CD4-positive, alpha-beta T cell (primary cell): ENCODE data around the gene SIM2. TPM values are rescaled to one million over a fixed set of nuclear protein-coding genes. Genes with fewer than 3 reads are reported as not detected.

Experiments used
- ATAC-seq: fragments of 200-7000 bp; cut with Tn5 transposase; one replicate; pipeline ENCODE4 v1.10.0; 2022; ENCODE audit warnings: mild to moderate bottlenecking; ENCODE audit not compliant: poor library complexity
- CTCF ChIA-PET: fragments of 350-600 bp; sonication (Branson Sonifier 250); formaldehyde crosslinking; loops from one replicate; lab custom pipeline; 2021; ENCODE audit warnings: antibody characterized with exemption, inconsistent platforms; lab: Charles Lee
- POLR2A ChIA-PET: fragments of 350-600 bp; sonication (Branson Sonifier 250); formaldehyde crosslinking; loops from one replicate; lab custom pipeline; 2021; ENCODE audit warnings: antibody characterized with exemption, inconsistent platforms; lab: Charles Lee
- DNase-seq, 14 experiments: peaks; one replicate each; pipeline ENCODE4 v3.0.0-alpha.2; 2013 to 2020; ENCODE audit warnings: mixed read lengths in 2 of 14
- H3K27ac ChIP-seq, 2 donors: one replicate each; pipeline versions ENCODE4 v1.5.1 to v1.7.0; 2013; ENCODE audit warnings: low read length in 2 of 2, low read depth in 1 of 2, mild to moderate bottlenecking in 1 of 2
- H3K27me3 ChIP-seq, 2 experiments: 1 replicate in 1 of 2; 2 replicates in 1 of 2; pipeline versions ENCODE4 v1.6.1 to v1.7.0; 2013; ENCODE audit warnings: low read length in 2 of 2, control low read depth in 1 of 2, mild to moderate bottlenecking in 1 of 2, moderate library complexity in 1 of 2; ENCODE audit not compliant: insufficient read depth in 2 of 2, control insufficient read depth in 1 of 2
- H3K36me3 ChIP-seq: one replicate; pipeline ENCODE4 v1.6.1; 2013; ENCODE audit warnings: low read length, control low read depth; ENCODE audit not compliant: insufficient read depth
- H3K4me1 ChIP-seq: one replicate; pipeline ENCODE4 v1.6.1; 2013; ENCODE audit warnings: low read length, control low read depth; ENCODE audit not compliant: insufficient read depth
- H3K4me3 ChIP-seq: one replicate; pipeline ENCODE4 v1.5.1; 2013; ENCODE audit warnings: mild to moderate bottlenecking, low read length, moderate library complexity
- H3K9me3 ChIP-seq, 2 experiments: 1 replicate in 1 of 2; 2 replicates in 1 of 2; pipeline versions ENCODE4 v1.6.1 to v1.7.0; 2013; ENCODE audit warnings: low read length in 2 of 2, mild to moderate bottlenecking in 2 of 2, control low read depth in 1 of 2, moderate library complexity in 1 of 2; ENCODE audit not compliant: control insufficient read depth in 1 of 2, insufficient read depth in 1 of 2
- H3K27ac Mint-ChIP-seq: one replicate; pipeline ENCODE4 v1.8.0; 2020; ENCODE audit warnings: mixed read lengths
- H3K27me3 Mint-ChIP-seq: one replicate; pipeline ENCODE4 v1.8.0; 2021; ENCODE audit warnings: mixed read lengths
- H3K36me3 Mint-ChIP-seq: one replicate; pipeline ENCODE4 v1.8.0; 2021; ENCODE audit warnings: low read depth, mixed read lengths
- H3K4me1 Mint-ChIP-seq: one replicate; pipeline ENCODE4 v1.8.0; 2021; ENCODE audit warnings: low read depth, mixed read lengths
- H3K4me3 Mint-ChIP-seq: one replicate; pipeline ENCODE4 v1.8.0; 2020; ENCODE audit warnings: mild to moderate bottlenecking, mixed read lengths
- H3K9me3 Mint-ChIP-seq: one replicate; pipeline ENCODE4 v1.8.0; 2020; ENCODE audit warnings: mixed read lengths
- intact Hi-C, 2 experiments: fragments of 100-400 bp; cut with DNase I in 1 of 2; cut with micrococcal nuclease in 1 of 2; formaldehyde crosslinking; loops; one replicate each; pipeline versions ENCODE4 v1.15.1 to v1.9.0; 2023 to 2025; cut with DNase I, micrococcal nuclease
- total RNA-seq, 174 experiments: library from RNA in 2 of 174; stranded (reverse) in 2 of 174; gene quantifications; one replicate each; pipeline ENCODE4 v1.2.3 and lab custom pipeline; 2021 to 2026
- TF ChIP-seq, protein P1 (sequence below): fragments of 200-600 bp; IDR thresholded peaks from one replicate; pipeline ENCODE4 v1.8.0; 2022; ENCODE audit warnings: antibody characterized with exemption, mild to moderate bottlenecking

SIM2 gene
- total RNA-seq, 2 experiments from 2014 or later: not detected

GRCh38 chr21:36762642-36763041, 63.7 kb downstream of the SIM2 start:
- no peaks in the 10 kb centered on the region for H3K4me1 ChIP-seq
- CTCF ChIA-PET: no interaction called here

DNA sequence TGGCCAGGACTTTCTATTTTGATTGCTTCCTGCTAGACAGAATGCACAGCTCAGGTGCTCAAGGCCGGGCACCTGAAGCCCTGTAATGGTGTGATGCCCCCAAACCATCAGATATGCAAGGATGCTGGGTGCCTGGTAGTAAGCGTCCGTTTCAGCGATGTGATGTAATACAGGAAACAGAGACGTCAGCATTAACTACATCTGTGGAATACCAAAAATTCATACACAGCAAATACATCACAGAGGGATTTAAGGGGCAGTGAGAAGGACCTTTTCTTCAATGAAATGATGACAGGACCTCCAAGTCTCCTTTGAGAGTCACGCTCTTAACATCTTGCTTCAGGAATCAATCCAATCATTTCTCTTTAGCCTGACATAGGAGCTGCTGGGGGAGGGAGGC, 64.4 kb downstream of the SIM2 start:
- Histone ChIP-seq H3K4me1 (no peaks in the 10 kb centered on the region), H3K27me3 (no peaks in the 10 kb centered on the region), H3K9me3 (no peaks in the 10 kb centered on the region), H3K27ac (no peak overlapping the region), H3K36me3 (peaks cover 4% of the 10 kb centered on the region), H3K4me3 (no peak overlapping the region)
- H3K27ac Mint-ChIP-seq: no peak overlapping the region
- H3K4me1 Mint-ChIP-seq: no peaks in the 10 kb centered on the region
- no peak overlapping the region for H3K4me3 Mint-ChIP-seq
- no peaks in the 10 kb centered on the region for H3K9me3 Mint-ChIP-seq
- TF ChIP-seq, protein P1, sequence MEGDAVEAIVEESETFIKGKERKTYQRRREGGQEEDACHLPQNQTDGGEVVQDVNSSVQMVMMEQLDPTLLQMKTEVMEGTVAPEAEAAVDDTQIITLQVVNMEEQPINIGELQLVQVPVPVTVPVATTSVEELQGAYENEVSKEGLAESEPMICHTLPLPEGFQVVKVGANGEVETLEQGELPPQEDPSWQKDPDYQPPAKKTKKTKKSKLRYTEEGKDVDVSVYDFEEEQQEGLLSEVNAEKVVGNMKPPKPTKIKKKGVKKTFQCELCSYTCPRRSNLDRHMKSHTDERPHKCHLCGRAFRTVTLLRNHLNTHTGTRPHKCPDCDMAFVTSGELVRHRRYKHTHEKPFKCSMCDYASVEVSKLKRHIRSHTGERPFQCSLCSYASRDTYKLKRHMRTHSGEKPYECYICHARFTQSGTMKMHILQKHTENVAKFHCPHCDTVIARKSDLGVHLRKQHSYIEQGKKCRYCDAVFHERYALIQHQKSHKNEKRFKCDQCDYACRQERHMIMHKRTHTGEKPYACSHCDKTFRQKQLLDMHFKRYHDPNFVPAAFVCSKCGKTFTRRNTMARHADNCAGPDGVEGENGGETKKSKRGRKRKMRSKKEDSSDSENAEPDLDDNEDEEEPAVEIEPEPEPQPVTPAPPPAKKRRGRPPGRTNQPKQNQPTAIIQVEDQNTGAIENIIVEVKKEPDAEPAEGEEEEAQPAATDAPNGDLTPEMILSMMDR: no peak
- intact Hi-C loops: no loop called here
- ChIA-PET CTCF (no interaction called here), POLR2A (no interaction called here)
- H3K27me3 Mint-ChIP-seq: no peaks in the 10 kb centered on the region
- DNase-seq: no peak
- H3K36me3 Mint-ChIP-seq: peaks cover 4% of the 10 kb centered on the region
- no peak for ATAC-seq

More at GRCh38 chr21:36762642-36763041, 63.7 kb downstream of the SIM2 start:
- Mint-ChIP-seq H3K27ac (no peak overlapping the region), H3K27me3 (no peaks in the 10 kb centered on the region), H3K4me3 (no peak overlapping the region), H3K4me1 (no peaks in the 10 kb centered on the region), H3K36me3 (peaks cover 4% of the 10 kb centered on the region), H3K9me3 (no peaks in the 10 kb centered on the region)
- Histone ChIP-seq H3K9me3 (no peaks in the 10 kb centered on the region), H3K4me3 (no peak overlapping the region), H3K36me3 (peaks cover 4% of the 10 kb centered on the region), H3K27ac (no peak overlapping the region), H3K27me3 (no peaks in the 10 kb centered on the region)
- ATAC-seq (no peak), DNase-seq (no peak)
- intact Hi-C loops: no loop called here
- POLR2A ChIA-PET: no interaction called here
- TF ChIP-seq, protein P1: no peak

- no peaks in the 10 kb centered on the region for H3K9me3 Mint-ChIP-seq
- no peaks in the 10 kb centered on the region for H3K36me3 ChIP-seq
- H3K27me3 ChIP-seq: no peaks in the 10 kb centered on the region
- no peaks in the 10 kb centered on the region for H3K36me3 Mint-ChIP-seq
- no peak overlapping the region for H3K4me3 ChIP-seq
- no peaks in the 10 kb centered on the region for H3K4me1 ChIP-seq
- no peak overlapping the region for H3K27ac Mint-ChIP-seq
- no peak overlapping the region for H3K27ac ChIP-seq
- ChIA-PET CTCF (no interaction called here), POLR2A (no interaction called here)
- H3K4me1 Mint-ChIP-seq: no peaks in the 10 kb centered on the region
- H3K9me3 ChIP-seq: no peaks in the 10 kb centered on the region
- no peaks in the 10 kb centered on the region for H3K27me3 Mint-ChIP-seq
- H3K4me3 Mint-ChIP-seq: no peak overlapping the region
- TF ChIP-seq, protein P1: no peak
- intact Hi-C loops: no loop called here
- DNase-seq (no peak), ATAC-seq (no peak)
Observed at GRCh38 chr21:36765229-36765628, 66.3 kb downstream of the SIM2 start.
